GM23248 (cell line): Measurements from ENCODE around the gene RBM27.

Experiments
- EZH2 ChIP-seq: fragments of 200-600 bp; sonication (generic); IDR thresholded peaks from 2 replicates; pipeline ENCODE4 v1.6.1; 2018; ENCODE audit warnings: antibody characterized with exemption, mild to moderate bottlenecking; ENCODE audit not compliant: insufficient read depth, poor library complexity, severe bottlenecking
- EZH2phosphoT487 ChIP-seq: fragments of 200-600 bp; sonication (generic); IDR thresholded peaks from 2 replicates; pipeline ENCODE4 v1.6.1; 2018; ENCODE audit warnings: antibody characterized with exemption, moderate library complexity, mild to moderate bottlenecking, low read depth; ENCODE audit not compliant: insufficient read depth

DNA sequence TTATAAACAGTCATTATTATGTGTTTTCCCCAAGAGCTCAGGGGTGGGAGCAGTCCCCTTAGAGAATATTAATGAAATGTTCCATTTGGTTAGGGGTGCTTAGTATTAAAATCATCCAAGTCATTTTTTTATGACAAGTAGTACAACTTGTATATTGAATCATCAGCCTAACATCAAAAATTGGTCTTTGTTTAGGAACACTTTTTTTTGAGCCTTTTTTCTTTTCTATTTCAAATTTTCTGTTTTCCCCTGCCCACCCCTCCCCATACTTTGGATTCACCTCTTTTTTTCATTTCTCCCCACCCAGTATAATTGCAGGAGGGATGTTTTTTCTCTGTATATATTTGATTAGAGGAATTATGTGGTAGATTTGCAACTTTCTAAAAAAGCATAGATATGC, 25.8 kb downstream of the RBM27 start:
- TF ChIP-seq EZH2 (no peak), EZH2phosphoT487 (no peak)
